LNCAP (cell line): ENCODE data around the gene KCNK5.

ENCODE experiments used
- CTCF ChIP-seq: fragments of 450-650 bp; IDR thresholded peaks from 2 replicates; pipeline ENCODE4 v1.5.1; 2017; ENCODE audit warnings: mild to moderate bottlenecking

The KCNK5 gene

GRCh38 chr6:39223061-39223460, 6.2 kb downstream of the KCNK5 start:
- TF ChIP-seq CTCF: no peak

- TF ChIP-seq CTCF: no peak
Measured at GRCh38 chr6:39221779-39222641, 7.3 kb downstream of the KCNK5 start.

- no peak for TF ChIP-seq CTCF
Measured at GRCh38 chr6:39221115-39221514, 8.2 kb downstream of the KCNK5 start.

- no peak for TF ChIP-seq CTCF
Measured at GRCh38 chr6:39218868-39219567, 10.3 kb downstream of the KCNK5 start.

- TF ChIP-seq CTCF: no peak
Measured at GRCh38 chr6:39217177-39217864, 12.0 kb downstream of the KCNK5 start.

- TF ChIP-seq CTCF: no peak
Measured at GRCh38 chr6:39215640-39216158, 13.6 kb downstream of the KCNK5 start.

- no peak for TF ChIP-seq CTCF
Measured at GRCh38 chr6:39214846-39215639, 14.2 kb downstream of the KCNK5 start.
